Endothelial cell of umbilical vein (primary cell): ENCODE results near the gene C5orf47.

Experiments
- EZH2 ChIP-seq: IDR thresholded peaks from 2 replicates; pipeline ENCODE4 v1.6.1; 2012; ENCODE audit warnings: borderline replicate concordance, low read depth, mild to moderate bottlenecking, moderate library complexity, low read length, inconsistent platforms; ENCODE audit not compliant: severe bottlenecking
- FOS ChIP-seq: IDR thresholded peaks from 2 replicates; pipeline ENCODE4 v1.6.1; 2011; ENCODE audit warnings: mild to moderate bottlenecking, low read length, moderate library complexity, borderline replicate concordance; ENCODE audit not compliant: insufficient read depth
- GATA2 ChIP-seq: IDR thresholded peaks from 2 replicates; pipeline ENCODE4 v1.7.0; 2011; ENCODE audit warnings: low read depth, mild to moderate bottlenecking, moderate library complexity, mixed read lengths, low read length; ENCODE audit not compliant: insufficient read length, insufficient read depth
- JUN ChIP-seq: IDR thresholded peaks from 2 replicates; pipeline ENCODE4 v1.6.1; 2011; ENCODE audit warnings: borderline replicate concordance, low read depth; ENCODE audit not compliant: insufficient read length, insufficient read depth
- MYC ChIP-seq: IDR thresholded peaks from one replicate; pipeline ENCODE4 v1.6.1; 2011; ENCODE audit warnings: mild to moderate bottlenecking, low read depth, low read length
- POLR2A ChIP-seq: IDR thresholded peaks from 2 replicates; pipeline ENCODE4 v1.6.1; 2012; ENCODE audit warnings: low read depth, mild to moderate bottlenecking, control low read depth, low read length
- POLR2AphosphoS5 ChIP-seq: IDR thresholded peaks from 2 replicates; pipeline ENCODE4 v1.6.1; 2012; ENCODE audit warnings: low read depth, mild to moderate bottlenecking, control low read depth, low read length, moderate library complexity; ENCODE audit not compliant: insufficient read depth
- TF ChIP-seq, protein P1 (sequence below), 2 donors: IDR thresholded peaks; 1 replicate in 1 of 2; 2 replicates in 1 of 2; pipeline ENCODE4 v1.5.1; 2011; ENCODE audit warnings: low read length in 2 of 2, mild to moderate bottlenecking in 2 of 2, moderate library complexity in 2 of 2, control low read depth in 1 of 2, inconsistent platforms in 1 of 2, low read depth in 1 of 2; ENCODE audit not compliant: insufficient read depth in 1 of 2; ENCODE audit errors: extremely low read depth in 1 of 2
- TF ChIP-seq, protein P2 (sequence below): IDR thresholded peaks from 2 replicates; pipeline ENCODE4 v1.6.1; 2011; ENCODE audit not compliant: insufficient read depth, insufficient read length

DNA sequence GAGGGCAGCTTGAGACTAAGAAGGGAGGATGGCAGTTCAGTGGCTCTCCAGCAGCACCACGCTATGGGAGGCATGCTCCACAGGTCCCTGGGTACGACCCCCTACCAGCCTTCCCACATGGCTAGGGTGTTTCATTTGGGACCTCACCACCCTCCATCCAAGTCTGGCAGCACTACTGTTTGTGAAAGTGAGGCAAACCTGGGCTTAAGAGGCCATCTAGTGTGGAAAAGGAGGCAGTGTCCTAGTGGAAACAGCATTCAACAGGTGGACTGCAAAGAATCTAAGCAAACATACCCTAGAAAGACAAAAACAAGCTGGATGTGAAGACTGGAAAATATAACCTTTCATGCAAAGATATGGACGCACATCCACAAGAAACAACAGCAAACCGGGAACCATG lies 4.8 kb upstream of the C5orf47 start:
- TF ChIP-seq, protein P1, sequence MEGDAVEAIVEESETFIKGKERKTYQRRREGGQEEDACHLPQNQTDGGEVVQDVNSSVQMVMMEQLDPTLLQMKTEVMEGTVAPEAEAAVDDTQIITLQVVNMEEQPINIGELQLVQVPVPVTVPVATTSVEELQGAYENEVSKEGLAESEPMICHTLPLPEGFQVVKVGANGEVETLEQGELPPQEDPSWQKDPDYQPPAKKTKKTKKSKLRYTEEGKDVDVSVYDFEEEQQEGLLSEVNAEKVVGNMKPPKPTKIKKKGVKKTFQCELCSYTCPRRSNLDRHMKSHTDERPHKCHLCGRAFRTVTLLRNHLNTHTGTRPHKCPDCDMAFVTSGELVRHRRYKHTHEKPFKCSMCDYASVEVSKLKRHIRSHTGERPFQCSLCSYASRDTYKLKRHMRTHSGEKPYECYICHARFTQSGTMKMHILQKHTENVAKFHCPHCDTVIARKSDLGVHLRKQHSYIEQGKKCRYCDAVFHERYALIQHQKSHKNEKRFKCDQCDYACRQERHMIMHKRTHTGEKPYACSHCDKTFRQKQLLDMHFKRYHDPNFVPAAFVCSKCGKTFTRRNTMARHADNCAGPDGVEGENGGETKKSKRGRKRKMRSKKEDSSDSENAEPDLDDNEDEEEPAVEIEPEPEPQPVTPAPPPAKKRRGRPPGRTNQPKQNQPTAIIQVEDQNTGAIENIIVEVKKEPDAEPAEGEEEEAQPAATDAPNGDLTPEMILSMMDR (IDR thresholded peaks at IDR 0.05; ENCODE audit: extremely low read depth in 1 of 2, insufficient read depth in 1 of 2, low read depth in 1 of 2, low read length in 2 of 2): peak in 1 of 2 donors; percentile 26
- TF ChIP-seq POLR2A: no peak
- no peak for TF ChIP-seq EZH2
- TF ChIP-seq, protein P2, sequence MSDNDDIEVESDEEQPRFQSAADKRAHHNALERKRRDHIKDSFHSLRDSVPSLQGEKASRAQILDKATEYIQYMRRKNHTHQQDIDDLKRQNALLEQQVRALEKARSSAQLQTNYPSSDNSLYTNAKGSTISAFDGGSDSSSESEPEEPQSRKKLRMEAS: no peak
- TF ChIP-seq POLR2AphosphoS5: no peak
- TF ChIP-seq MYC: no peak
- no peak for TF ChIP-seq FOS
- TF ChIP-seq JUN: no peak
- no peak for TF ChIP-seq GATA2
